Endothelial cell of umbilical vein (primary cell): ENCODE data around the gene NR0B2.

ENCODE experiments used
- CTCF ChIP-seq, 2 donors: IDR thresholded peaks; 1 replicate in 1 of 2; 2 replicates in 1 of 2; pipeline ENCODE4 v1.5.1; 2011; ENCODE audit warnings: low read length in 2 of 2, mild to moderate bottlenecking in 2 of 2, moderate library complexity in 2 of 2, control low read depth in 1 of 2, inconsistent platforms in 1 of 2, low read depth in 1 of 2; ENCODE audit not compliant: insufficient read depth in 1 of 2; ENCODE audit errors: extremely low read depth in 1 of 2
- JUN ChIP-seq: IDR thresholded peaks from 2 replicates; pipeline ENCODE4 v1.6.1; 2011; ENCODE audit warnings: borderline replicate concordance, low read depth; ENCODE audit not compliant: insufficient read length, insufficient read depth
- MAX ChIP-seq: IDR thresholded peaks from 2 replicates; pipeline ENCODE4 v1.6.1; 2011; ENCODE audit not compliant: insufficient read depth, insufficient read length
- MYC ChIP-seq: IDR thresholded peaks from one replicate; pipeline ENCODE4 v1.6.1; 2011; ENCODE audit warnings: mild to moderate bottlenecking, low read depth, low read length
- POLR2A ChIP-seq: IDR thresholded peaks from 2 replicates; pipeline ENCODE4 v1.6.1; 2012; ENCODE audit warnings: low read depth, mild to moderate bottlenecking, control low read depth, low read length
- POLR2AphosphoS5 ChIP-seq: IDR thresholded peaks from 2 replicates; pipeline ENCODE4 v1.6.1; 2012; ENCODE audit warnings: low read depth, mild to moderate bottlenecking, control low read depth, low read length, moderate library complexity; ENCODE audit not compliant: insufficient read depth

DNA sequence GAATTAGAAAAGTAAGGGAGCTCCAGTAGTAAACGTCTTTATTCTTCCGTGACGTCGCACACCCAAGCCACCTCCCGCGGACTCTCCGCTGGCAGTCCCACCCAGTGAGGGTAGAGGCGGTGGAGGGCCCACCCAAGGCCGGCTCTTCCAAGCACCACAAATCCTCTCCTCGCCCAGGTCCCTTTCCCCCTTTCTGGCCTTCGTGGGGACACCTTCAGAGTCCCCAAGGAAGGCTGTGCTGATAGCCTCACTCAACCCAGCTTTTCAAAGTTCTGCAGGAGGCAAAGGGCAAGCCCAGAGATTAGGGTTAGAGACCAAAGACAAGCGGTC, 23.3 kb downstream of the NR0B2 start:
- TF ChIP-seq CTCF (IDR thresholded peaks at IDR 0.05; ENCODE audit: extremely low read depth in 1 of 2, insufficient read depth in 1 of 2, low read depth in 1 of 2, low read length in 2 of 2) (no peak), POLR2AphosphoS5 (peak; percentile 5), MYC (no peak), MAX (no peak), POLR2A (no peak), JUN (no peak)
